CD4-positive, alpha-beta T cell treated with Interleukin-2 at 100 ng/mL for 4 hours (primary cell): ENCODE results near the gene CCSER2.

Source experiments
- DNase-seq: peaks from one replicate; pipeline ENCODE4 v3.0.0-alpha.2; 2020; ENCODE audit warnings: low spot score

The CCSER2 gene

DNA sequence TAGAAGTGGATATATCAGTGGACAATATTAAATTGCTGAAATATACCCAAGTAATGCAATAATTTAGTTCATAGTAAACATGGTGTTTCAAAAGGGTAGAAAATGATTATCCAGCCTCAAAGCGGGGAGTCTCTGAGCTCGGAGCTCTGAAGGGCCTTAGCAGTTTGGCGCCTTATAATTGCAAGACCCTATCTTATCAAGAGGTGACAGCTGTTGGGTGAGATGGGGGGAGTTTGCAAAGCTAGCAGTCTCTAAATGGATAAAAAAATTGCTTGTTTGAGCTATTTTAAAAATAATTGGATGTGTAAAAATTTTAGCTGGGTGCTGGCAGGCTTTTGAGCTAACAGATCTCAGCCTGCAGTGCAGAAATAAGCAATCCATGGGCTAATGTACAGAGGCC, 219.2 kb downstream of the CCSER2 start:
- no peak for DNase-seq

DNA sequence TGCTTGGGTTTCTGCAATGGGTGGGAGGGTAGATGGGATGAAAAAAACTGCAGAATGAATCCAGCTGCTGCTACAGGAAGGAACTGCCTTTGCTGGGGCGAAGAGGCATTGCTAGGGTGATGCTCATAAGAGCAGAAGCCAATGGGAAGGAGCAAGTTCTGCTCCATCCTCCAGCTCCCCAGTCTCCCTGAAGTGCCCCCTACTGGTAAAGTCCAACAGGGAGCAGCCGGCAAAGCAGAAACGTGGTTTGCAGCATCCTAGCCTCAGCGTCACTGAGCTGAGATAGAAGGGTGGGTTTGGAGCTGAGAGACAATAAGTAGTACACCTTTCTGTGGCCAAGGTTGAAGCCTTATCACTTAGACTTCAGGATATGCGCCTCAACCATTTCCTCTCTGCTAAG, 220.5 kb downstream of the CCSER2 start:
- no peak for DNase-seq

DNA sequence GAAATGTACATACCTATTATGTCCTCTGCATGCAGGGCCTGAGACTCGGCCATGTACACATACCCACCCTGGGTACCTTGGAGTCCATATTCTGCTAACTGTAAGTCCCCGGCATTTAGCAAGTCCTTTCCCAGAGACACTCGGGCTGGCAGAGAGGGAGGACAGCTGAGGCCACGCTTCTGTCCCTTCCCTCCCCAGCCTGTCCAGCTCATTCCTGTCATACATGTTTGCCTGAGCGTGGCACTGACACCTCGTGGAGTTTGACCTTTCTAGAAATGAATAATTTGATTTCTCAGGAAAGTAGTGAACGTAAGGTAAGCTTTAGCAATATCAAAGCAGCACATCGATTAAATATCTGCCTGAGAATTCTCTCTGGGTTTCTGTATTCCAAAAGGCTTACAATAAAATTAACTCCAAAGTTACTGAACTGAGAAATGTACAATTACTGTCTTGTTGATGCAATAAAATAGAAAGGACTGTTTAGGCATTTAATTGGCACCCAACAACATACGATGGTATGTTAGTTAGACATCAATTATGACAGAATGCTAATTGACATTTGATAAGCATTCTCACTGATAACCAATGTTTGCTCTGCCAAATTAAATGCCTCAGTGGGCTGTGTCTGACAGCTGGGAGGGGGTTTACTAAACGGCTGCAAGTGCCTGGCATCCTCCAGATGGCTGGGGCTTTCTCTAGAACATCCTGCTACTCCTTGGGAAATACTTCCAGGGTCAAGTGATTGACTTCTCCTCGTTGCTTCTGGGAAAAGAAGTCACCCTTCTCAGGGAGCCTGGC, 221.2 kb downstream of the CCSER2 start:
- DNase-seq = no peak

DNA sequence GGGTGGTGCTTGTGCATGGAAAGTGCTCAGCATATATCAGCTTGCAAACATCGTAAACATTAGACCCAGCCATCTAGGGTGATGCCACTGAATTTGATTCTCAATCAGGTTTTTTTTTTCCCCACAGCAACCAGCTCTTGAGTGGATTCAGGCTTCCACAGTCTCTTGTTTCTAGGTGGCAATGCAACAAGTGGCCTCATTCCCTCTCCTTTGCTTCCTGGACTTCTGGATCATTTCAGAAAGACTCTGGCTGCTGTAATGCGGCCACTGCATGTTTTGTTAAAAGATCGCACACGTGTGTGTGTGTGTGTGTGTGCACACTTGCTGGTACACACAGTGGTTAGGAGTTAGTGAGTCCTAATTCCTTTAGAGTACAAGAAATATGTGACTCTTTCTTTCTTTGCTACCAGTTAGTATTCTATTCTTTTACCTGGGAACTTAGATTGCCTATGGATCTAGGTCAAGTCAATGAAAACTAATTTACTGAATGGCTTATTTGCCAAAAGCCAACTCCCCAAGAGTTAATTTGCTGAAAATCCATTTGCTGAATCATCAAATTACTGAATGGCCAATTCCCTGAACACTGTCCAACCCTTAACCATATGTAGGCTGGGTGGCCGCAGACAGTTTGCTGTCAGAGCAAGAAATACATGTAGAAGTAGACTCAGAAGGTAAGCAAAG, 222.5 kb downstream of the CCSER2 start:
- DNase-seq = no peak

DNA sequence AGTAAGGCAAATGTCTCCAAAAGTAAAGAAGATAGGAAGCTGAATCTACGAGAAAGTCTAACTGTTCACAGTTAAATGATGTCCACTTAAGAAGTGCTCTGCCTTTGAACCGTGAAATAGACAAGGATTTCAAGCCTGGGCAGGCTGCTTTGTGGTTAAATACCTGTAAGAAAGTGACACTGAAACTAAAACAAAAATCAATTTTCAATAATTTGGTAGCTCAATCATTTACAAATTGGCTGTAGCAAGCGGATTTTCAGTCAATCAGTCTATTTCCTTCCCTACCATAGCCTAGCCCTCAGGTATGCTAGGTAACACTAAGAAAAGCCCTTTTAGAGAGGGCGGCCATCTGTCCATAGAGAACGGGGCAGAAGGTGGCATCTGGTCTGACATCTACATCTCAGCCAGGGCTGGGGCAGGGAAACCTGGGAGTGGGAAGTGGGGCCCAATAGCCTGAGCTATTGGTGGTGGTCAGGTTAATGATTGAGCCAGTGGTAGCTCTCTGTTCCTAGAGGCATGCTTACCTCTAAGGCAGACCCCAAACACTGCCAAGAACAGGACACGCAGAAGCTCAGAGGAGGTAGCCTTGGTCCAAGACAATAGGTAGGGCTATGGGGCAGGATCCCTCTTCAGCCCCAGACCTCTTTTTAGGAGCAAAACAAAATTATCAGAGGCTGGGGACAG, 223.2 kb downstream of the CCSER2 start:
- DNase-seq = no peak

DNA sequence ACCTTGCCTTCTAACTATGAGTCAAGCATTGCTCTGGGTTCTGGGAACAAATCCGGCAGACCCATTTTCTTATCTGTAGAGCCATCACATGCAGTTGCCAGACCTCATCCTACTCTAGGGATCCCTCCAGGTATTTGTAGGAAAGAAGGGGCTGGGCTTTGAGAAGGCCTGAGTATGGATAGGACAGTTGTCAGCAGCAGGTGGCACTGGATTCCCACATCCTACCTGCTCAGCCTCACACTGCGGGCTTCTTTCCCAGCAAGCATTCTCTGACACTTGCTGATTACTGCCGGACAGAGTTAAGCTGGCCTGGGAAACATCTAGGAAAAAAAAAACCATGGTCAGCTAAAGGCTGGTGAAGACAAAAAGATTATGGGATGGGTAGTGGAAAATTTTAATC, 224.1 kb downstream of the CCSER2 start:
- DNase-seq = no peak

DNA sequence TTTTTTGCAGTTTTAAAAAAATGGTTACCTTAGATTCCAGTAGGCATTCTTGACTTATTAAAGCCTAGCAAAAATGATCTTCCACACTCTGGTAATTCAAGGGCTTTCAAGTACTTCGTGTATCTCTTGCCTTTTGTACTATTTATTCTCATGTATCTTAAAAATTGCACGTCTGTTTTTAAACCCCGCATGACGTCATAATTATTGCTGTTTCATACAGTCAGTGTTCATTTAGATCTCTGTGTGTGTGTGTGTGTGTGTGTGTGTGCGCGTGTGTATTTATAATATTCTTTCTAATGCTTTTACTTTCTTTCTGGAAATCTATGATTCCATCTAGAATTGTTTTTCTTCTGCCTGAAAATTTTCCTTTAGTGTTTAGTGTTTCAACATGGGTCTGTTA, 234.2 kb downstream of the CCSER2 start:
- DNase-seq = no peak

DNA sequence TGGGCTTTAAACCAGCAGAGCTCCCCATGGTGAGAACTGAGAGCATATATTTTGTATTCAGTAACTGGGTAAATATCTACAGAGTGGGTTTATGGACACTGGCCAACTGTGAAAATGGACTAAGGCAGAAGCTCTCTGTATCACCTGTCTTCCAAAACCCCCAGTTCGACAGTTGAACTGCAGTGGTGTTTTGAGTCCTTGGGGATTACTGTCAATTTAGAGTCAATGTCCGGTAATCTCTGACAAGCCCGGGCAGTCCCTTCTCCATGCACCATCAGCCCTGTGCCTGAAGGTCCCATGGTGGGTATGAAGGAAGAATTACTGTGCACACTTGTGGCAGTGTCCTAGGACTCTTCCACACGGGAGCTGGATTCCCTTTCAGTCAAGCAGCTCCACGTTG, 235.0 kb downstream of the CCSER2 start:
- no peak for DNase-seq

DNA sequence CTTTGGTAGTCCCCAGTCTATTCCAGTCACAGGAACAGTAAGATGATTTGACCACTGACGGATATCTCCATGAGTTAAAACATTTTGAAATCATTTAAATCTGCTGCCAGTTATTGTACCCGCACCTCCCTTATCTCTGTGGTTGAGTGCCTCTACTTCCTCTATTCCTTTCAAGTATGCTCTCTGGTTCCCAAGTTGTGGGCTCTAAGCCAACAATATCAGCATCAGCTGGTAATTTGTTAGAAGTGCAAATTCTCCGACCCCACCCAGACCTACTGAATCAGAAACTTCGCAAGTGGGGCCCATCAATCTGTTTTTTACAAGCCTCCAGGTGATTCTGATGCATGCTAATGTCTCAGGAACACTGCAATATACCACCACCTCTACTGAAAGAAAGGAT, 235.5 kb downstream of the CCSER2 start:
- no peak for DNase-seq

DNA sequence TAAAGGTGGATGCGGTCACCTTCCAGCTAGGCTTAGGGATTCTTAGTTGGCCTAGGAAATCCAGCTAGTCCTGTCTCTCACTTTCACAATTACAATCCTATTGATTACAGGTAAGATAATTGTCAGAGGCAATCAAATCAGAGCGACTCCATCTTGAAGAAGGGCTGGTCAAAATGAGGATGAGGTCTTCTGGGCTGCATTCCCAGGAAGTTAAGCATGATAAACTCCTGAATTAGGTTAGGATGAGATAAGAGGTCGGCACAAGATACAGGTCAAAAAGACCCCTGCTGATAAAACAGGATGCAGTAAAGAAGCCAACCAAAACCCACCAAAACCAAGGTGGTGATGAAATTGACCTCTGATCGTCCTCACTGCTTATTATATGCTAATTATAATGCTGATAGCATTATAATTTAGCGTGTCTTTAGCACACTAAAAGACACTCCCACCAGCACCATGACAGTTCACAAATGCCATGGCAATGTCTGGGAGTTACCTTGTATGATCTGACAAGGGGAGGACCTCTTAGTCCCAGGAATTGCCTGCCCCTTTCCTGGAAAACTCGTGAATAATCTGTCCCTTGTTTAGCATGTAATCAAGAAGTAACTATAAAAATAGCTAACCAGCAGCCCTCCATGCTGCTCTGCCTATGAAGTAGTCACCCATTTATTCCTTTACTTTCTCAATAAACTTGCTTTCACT, 237.6 kb downstream of the CCSER2 start:
- DNase-seq = no peak

DNA sequence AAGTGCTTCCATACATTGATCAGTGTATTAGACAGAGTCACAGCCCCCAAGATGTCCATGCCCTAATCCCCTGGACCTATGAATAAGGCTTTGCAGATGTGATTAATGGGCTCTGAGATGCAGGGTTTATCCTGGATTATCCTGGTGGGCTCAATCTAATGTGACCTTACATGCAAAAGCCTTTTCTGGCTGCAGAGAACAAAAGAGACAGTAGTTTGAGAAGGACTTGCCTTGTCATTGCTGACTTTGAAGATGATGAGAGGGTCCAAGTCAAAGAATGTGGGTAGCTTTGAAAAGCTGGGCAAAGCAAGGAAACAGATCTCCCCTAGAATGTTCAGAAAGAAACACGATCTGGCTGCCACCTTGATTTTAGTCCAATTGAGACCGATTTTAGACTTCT, 238.7 kb downstream of the CCSER2 start:
- no peak for DNase-seq
